ENCODE data around the gene USP40. TPM values are rescaled to one million over a fixed set of nuclear protein-coding genes. Genes with fewer than 3 reads are reported as not detected.

The USP40 gene
- total and polyA plus RNA-seq, 3 donors from 2014 or later, result 42.0 to 87.3 (median 70.2) TPM

DNA sequence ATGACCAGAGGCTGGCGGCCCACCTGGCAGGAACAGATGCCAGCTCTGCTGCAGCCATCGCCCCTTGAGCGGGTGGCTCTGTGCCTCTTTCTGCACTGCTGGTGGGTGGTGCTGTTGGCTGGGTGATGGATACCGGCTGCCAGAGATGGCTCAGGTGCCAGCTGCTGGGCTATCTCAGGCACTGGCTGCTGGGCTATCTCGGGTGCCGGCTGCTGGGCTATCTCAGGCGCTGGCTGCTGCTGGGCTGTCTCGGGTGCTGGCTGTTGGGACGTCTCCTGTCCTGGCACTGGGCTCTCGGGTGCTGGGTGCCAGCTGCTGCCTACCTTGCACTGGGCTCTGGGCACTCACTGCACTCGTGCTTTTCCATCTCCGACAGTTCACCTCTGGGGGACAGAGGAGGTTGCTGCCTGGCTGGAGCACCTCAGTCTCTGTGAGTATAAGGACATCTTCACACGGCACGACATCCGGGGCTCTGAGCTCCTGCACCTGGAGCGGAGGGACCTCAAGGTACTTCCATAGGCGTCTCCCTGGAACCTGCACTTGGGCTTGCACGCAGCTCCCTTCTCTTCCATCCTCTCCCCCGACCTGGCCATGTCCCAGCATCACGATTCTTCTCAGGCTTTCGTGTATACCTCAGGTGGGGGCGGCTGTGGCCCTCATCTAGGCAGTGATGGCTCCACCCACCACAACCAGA, 98.4 kb downstream of the USP40 start:
- intact Hi-C loops (cut with DNase I; ENCODE audit: low total_unique reads), result no loop called here
- Histone ChIP-seq H3K27me3 (no peaks in the 10 kb centered on the region), H3K27ac (no peak overlapping the region), H3K9me3 (no peaks in the 10 kb centered on the region), H3K4me1 (no peaks in the 10 kb centered on the region), H3K36me3 (ENCODE audit: low read depth, missing control alignments) (no peaks in the 10 kb centered on the region), H3K4me3 (no peak overlapping the region)
- DNase-seq, result no peak
- 93% methylated on average over 17 to 21 of the region's 22 CpGs for WGBS, 2 donors
- TF ChIP-seq CTCF (IDR thresholded peaks at IDR 0.05) (no peak), POLR2A (IDR thresholded peaks at IDR 0.05) (no peak)

GRCh38 chr2:233466991-233467603, 99.5 kb downstream of the USP40 start:
- Histone ChIP-seq H3K27ac (no peak overlapping the region), H3K4me3 (no peak overlapping the region), H3K36me3 (ENCODE audit: low read depth, missing control alignments) (no peaks in the 10 kb centered on the region), H3K4me1 (no peaks in the 10 kb centered on the region), H3K27me3 (no peaks in the 10 kb centered on the region), H3K9me3 (no peaks in the 10 kb centered on the region)
- no peak for DNase-seq
- no peak for TF ChIP-seq CTCF (IDR thresholded peaks at IDR 0.05)
- intact Hi-C loops (cut with DNase I; ENCODE audit: low total_unique reads), result no loop called here
- WGBS, 2 donors, result 89 to 94% methylated on average over 20 of the region's 20 CpGs

GRCh38 chr2:233464531-233465240, 101.9 kb downstream of the USP40 start:
- WGBS, 2 donors, result 92 to 96% methylated on average over 5 to 16 of the region's 16 CpGs
- no peaks in the 10 kb centered on the region for H3K4me1 ChIP-seq
- no peak overlapping the region for H3K4me3 ChIP-seq
- no peak for DNase-seq
- no peak overlapping the region for H3K27ac ChIP-seq
- no peaks in the 10 kb centered on the region for H3K36me3 ChIP-seq (ENCODE audit: low read depth, missing control alignments)
- intact Hi-C loops (cut with DNase I; ENCODE audit: low total_unique reads), result no loop called here
- no peaks in the 10 kb centered on the region for H3K9me3 ChIP-seq
- no peaks in the 10 kb centered on the region for H3K27me3 ChIP-seq
- no peak for TF ChIP-seq POLR2A (IDR thresholded peaks at IDR 0.05)
- TF ChIP-seq CTCF (IDR thresholded peaks at IDR 0.05), result no peak

DNA sequence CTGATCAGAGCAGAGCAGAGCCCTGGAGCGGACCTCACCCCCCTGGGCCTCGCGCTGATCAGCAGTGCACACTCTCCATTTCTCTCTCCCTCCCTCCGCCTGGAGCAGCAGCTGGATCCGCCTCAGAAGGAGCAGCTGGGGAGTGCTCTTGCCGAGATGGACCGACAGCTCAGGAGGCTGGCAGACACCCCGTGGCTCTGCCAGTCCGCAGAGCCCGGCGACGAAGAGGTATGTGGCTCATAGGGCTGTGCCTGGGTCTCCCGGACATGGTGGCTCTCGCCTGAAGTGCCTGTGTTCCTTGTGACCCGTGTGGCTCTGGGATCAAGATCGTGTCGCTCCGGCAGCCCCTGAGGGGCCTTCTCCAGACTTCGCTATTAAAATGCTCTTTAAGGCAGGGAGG, 102.5 kb downstream of the USP40 start:
- intact Hi-C loops (cut with DNase I; ENCODE audit: low total_unique reads), result no loop called here
- DNase-seq, result no peak

More for the DNA sequence above, 102.5 kb downstream of the USP40 start:
- no peak overlapping the region for H3K4me3 ChIP-seq
- TF ChIP-seq CTCF (IDR thresholded peaks at IDR 0.05) (no peak), POLR2A (IDR thresholded peaks at IDR 0.05) (no peak)
- no peaks in the 10 kb centered on the region for H3K36me3 ChIP-seq (ENCODE audit: low read depth, missing control alignments)
- H3K27ac ChIP-seq, result no peak overlapping the region
- no peaks in the 10 kb centered on the region for H3K4me1 ChIP-seq
- WGBS, 2 donors, result 93 to 96% methylated on average over 19 of the region's 19 CpGs
- H3K27me3 ChIP-seq, result no peaks in the 10 kb centered on the region
- no peaks in the 10 kb centered on the region for H3K9me3 ChIP-seq

Data from testis (tissue), 3 donors.